H1 (cell line): Measurements from ENCODE around the gene MRPS17. TPM values are rescaled to one million over a fixed set of nuclear protein-coding genes. Genes with fewer than 3 reads are reported as not detected.

ENCODE experiments used
- CTCF ChIA-PET: fragments of 300-600 bp; sonication (Branson Sonifier 250); formaldehyde crosslinking; loops from one replicate; lab custom pipeline; 2021; ENCODE audit not compliant: partially characterized antibody; lab: Charles Lee
- POLR2A ChIA-PET: fragments of 300-600 bp; sonication (Branson Sonifier 250); formaldehyde crosslinking; loops from one replicate; lab custom pipeline; 2021; ENCODE audit warnings: inconsistent platforms; ENCODE audit not compliant: partially characterized antibody; lab: Charles Lee
- DNase-seq, 2 experiments: peaks; one replicate each; pipeline versions ENCODE4 v3.0.0 to v3.0.0-alpha.2; 2010 to 2022; ENCODE audit warnings: low spot score in 2 of 2, low read depth in 1 of 2, mixed read lengths in 1 of 2
- FAIRE-seq: peaks from 2 replicates; lab custom pipeline; 2011; peaks lifted over from hg19 to GRCh38; lab: Jason Lieb, UNC
- H2AFZ ChIP-seq: 2 replicates; pipeline ENCODE4 v1.8.1; 2012; ENCODE audit warnings: low read length, inconsistent platforms
- H2AK5ac ChIP-seq: 2 replicates; pipeline ENCODE4 v1.6.1; 2013; ENCODE audit warnings: low read depth, low read length
- H2BK120ac ChIP-seq: replicated peaks from 2 replicates; pipeline ENCODE3; 2013; ENCODE audit warnings: low read depth, low read length, inconsistent platforms
- H2BK12ac ChIP-seq: 2 replicates; pipeline ENCODE4 v1.6.1; 2013; ENCODE audit warnings: low read depth, low read length
- H2BK15ac ChIP-seq: 2 replicates; pipeline ENCODE4 v1.6.1; 2013; ENCODE audit warnings: low read length
- H2BK20ac ChIP-seq: 2 replicates; pipeline ENCODE4 v1.6.1; 2013; ENCODE audit warnings: low read length
- H2BK5ac ChIP-seq: 2 replicates; pipeline ENCODE4 v1.6.1; 2013; ENCODE audit warnings: low read depth, low read length
- H3K14ac ChIP-seq: 2 replicates; pipeline ENCODE4 v1.6.1; 2013; ENCODE audit warnings: inconsistent platforms; ENCODE audit not compliant: insufficient read length
- H3K18ac ChIP-seq: 2 replicates; pipeline ENCODE4 v1.6.1; 2013; ENCODE audit warnings: low read length; ENCODE audit errors: extremely low read depth
- H3K23ac ChIP-seq: 2 replicates; pipeline ENCODE4 v1.6.1; 2013; ENCODE audit warnings: inconsistent platforms; ENCODE audit not compliant: insufficient read length
- H3K23me2 ChIP-seq: 2 replicates; pipeline ENCODE4 v1.6.1; 2013; ENCODE audit warnings: low read depth, low read length
- H3K27ac ChIP-seq: 2 replicates; pipeline ENCODE4 v1.6.1; 2011; ENCODE audit warnings: low read depth, low read length, inconsistent platforms
- H3K27me3 ChIP-seq, 4 experiments: replicated peaks in 1 of 4; 1 replicate in 1 of 4; 2 replicates in 3 of 4; pipeline versions ENCODE4 v1.6.1 to v1.8.1; 2011 to 2013; ENCODE audit warnings: low read length in 3 of 4, mild to moderate bottlenecking in 3 of 4, inconsistent platforms in 2 of 4, mixed read lengths in 2 of 4, moderate library complexity in 1 of 4; ENCODE audit not compliant: control insufficient read depth in 3 of 4, insufficient read depth in 3 of 4; ENCODE audit errors: extremely low read depth in 1 of 4
- H3K36me3 ChIP-seq, 4 experiments: 2 replicates each; pipeline versions ENCODE4 v1.6.1 to v1.8.1; 2011 to 2013; ENCODE audit warnings: mild to moderate bottlenecking in 4 of 4, low read length in 3 of 4, moderate library complexity in 2 of 4, control low read depth in 1 of 4, inconsistent platforms in 1 of 4; ENCODE audit not compliant: insufficient read depth in 4 of 4, control insufficient read depth in 2 of 4
- H3K4ac ChIP-seq: replicated peaks from 2 replicates; pipeline ENCODE3; 2013; ENCODE audit warnings: low read length, low read depth, mixed read lengths, inconsistent platforms; ENCODE audit not compliant: insufficient read length
- H3K4me1 ChIP-seq, 4 experiments: replicated peaks in 1 of 4; 1 replicate in 1 of 4; 2 replicates in 3 of 4; pipeline versions ENCODE4 v1.6.1 to v1.8.1; 2011 to 2013; ENCODE audit warnings: low read length in 3 of 4, inconsistent platforms in 2 of 4, mixed read lengths in 1 of 4; ENCODE audit not compliant: insufficient read depth in 4 of 4, control insufficient read depth in 3 of 4
- H3K4me2 ChIP-seq, 2 experiments: 2 replicates each; pipeline versions ENCODE4 v1.6.1 to v1.8.1; 2011 to 2013; ENCODE audit warnings: low read depth in 2 of 2, low read length in 2 of 2, control low read depth in 1 of 2, inconsistent platforms in 1 of 2, mild to moderate bottlenecking in 1 of 2; ENCODE audit not compliant: insufficient read depth in 1 of 2
- H3K4me3 ChIP-seq, 4 experiments: fragments of 200-600, 300-600 bp in 1 of 4; sonication (generic), shearing (Covaris generic), sonication (Bioruptor Twin) in 1 of 4; 2 replicates each; pipeline versions ENCODE4 v1.5.1 to v1.8.1; 2011 to 2016; ENCODE audit warnings: low read length in 4 of 4, low read depth in 3 of 4, control low read depth in 2 of 4, inconsistent platforms in 2 of 4, mild to moderate bottlenecking in 2 of 4, mixed read lengths in 1 of 4, moderate library complexity in 1 of 4; ENCODE audit not compliant: insufficient read depth in 2 of 4; ENCODE audit errors: extremely low read depth in 1 of 4
- H3K56ac ChIP-seq: replicated peaks from 2 replicates; pipeline ENCODE3; 2013; ENCODE audit warnings: low read depth, mild to moderate bottlenecking, mixed read lengths, low read length, inconsistent platforms; ENCODE audit not compliant: insufficient read length
- H3K79me1 ChIP-seq: 2 replicates; pipeline ENCODE4 v1.6.1; 2013; ENCODE audit warnings: low read depth, low read length, control low read depth
- H3K79me2 ChIP-seq, 2 experiments: 2 replicates each; pipeline versions ENCODE4 v1.6.1 to v1.8.1; 2012 to 2013; ENCODE audit warnings: low read length in 2 of 2, mild to moderate bottlenecking in 2 of 2, inconsistent platforms in 1 of 2; ENCODE audit not compliant: insufficient read depth in 2 of 2, control insufficient read depth in 1 of 2
- H3K9ac ChIP-seq, 4 experiments: replicated peaks in 1 of 4; 1 replicate in 1 of 4; 2 replicates in 3 of 4; pipeline versions ENCODE4 v1.6.1 to v1.8.1; 2011 to 2013; ENCODE audit warnings: low read depth in 3 of 4, low read length in 3 of 4, control low read depth in 2 of 4, mild to moderate bottlenecking in 2 of 4, moderate library complexity in 2 of 4, inconsistent platforms in 1 of 4; ENCODE audit errors: extremely low read depth in 1 of 4
- H3K9me3 ChIP-seq, 2 experiments: 2 replicates each; pipeline versions ENCODE4 v1.6.1 to v1.8.1; 2012 to 2013; ENCODE audit warnings: mild to moderate bottlenecking in 2 of 2, moderate library complexity in 2 of 2, control low read depth in 1 of 2, inconsistent platforms in 1 of 2, low read depth in 1 of 2, low read length in 1 of 2, mixed read lengths in 1 of 2; ENCODE audit not compliant: insufficient read depth in 2 of 2
- H4K20me1 ChIP-seq, 2 experiments: replicated peaks in 1 of 2; 2 replicates each; pipeline versions ENCODE3 to v1.8.1; 2011 to 2013; ENCODE audit warnings: inconsistent platforms in 2 of 2, low read length in 2 of 2, mild to moderate bottlenecking in 1 of 2; ENCODE audit not compliant: insufficient read depth in 2 of 2, control insufficient read depth in 1 of 2
- H4K5ac ChIP-seq: 2 replicates; pipeline ENCODE4 v1.6.1; 2013; ENCODE audit warnings: low read length, low read depth, mixed read lengths, inconsistent platforms; ENCODE audit not compliant: insufficient read length
- H4K8ac ChIP-seq: 2 replicates; pipeline ENCODE4 v1.8.0; 2013; ENCODE audit warnings: mild to moderate bottlenecking, moderate library complexity, low read length, inconsistent platforms; ENCODE audit not compliant: insufficient read depth; ENCODE audit errors: extremely low read depth
- H4K91ac ChIP-seq: replicated peaks from 2 replicates; pipeline ENCODE3; 2013; ENCODE audit warnings: low read length, mixed read lengths, inconsistent platforms; ENCODE audit not compliant: insufficient read length
- BACH1 ChIP-seq: IDR thresholded peaks from 2 replicates; pipeline ENCODE4 v1.6.1; 2012; ENCODE audit warnings: low read length, improper control_type of control experiment
- HDAC2 ChIP-seq, 2 experiments: fragments of 300-600 bp in 1 of 2; sonication (generic) in 1 of 2; IDR thresholded peaks; 2 replicates each; pipeline ENCODE4 v1.6.1; 2011 to 2012; ENCODE audit warnings: low read depth in 2 of 2, low read length in 2 of 2, mild to moderate bottlenecking in 2 of 2, moderate library complexity in 2 of 2, borderline replicate concordance in 1 of 2, inconsistent platforms in 1 of 2
- JUN ChIP-seq: IDR thresholded peaks from 2 replicates; pipeline ENCODE4 v1.6.1; 2011; ENCODE audit warnings: low read depth, mild to moderate bottlenecking, improper control_type of control experiment, low read length
- KDM5A ChIP-seq: fragments of 200-600 bp; IDR thresholded peaks from 2 replicates; pipeline ENCODE4 v1.7.1; 2012; ENCODE audit warnings: mild to moderate bottlenecking, low read length, inconsistent platforms, mixed read lengths
- POLR2AphosphoS5 ChIP-seq: IDR thresholded peaks from 2 replicates; pipeline ENCODE4 v1.6.1; 2011; ENCODE audit warnings: low read depth, low read length
- TAF1 ChIP-seq: IDR thresholded peaks from 2 replicates; pipeline ENCODE4 v1.6.1; 2011; ENCODE audit warnings: mild to moderate bottlenecking, low read depth, low read length
- WGBS, 2 experiments: shearing (Covaris generic) in 1 of 2; methylation state at CpG; one replicate each; pipeline versions ENCODE4 v1.1.6 to v1.1.7; 2013 to 2015; ENCODE audit warnings: low lambda C conversion rate in 2 of 2, mixed read lengths in 2 of 2, inconsistent platforms in 1 of 2, low coverage in 1 of 2, missing lambda C conversion rate in 1 of 2; ENCODE audit not compliant: insufficient replicate concordance in 2 of 2, insufficient coverage in 1 of 2, insufficient read length in 1 of 2; ENCODE audit errors: extremely low coverage in 1 of 2, missing lambda C conversion rate in 1 of 2; 5-methylcytosine and 5-hydroxymethylcytosine counted together
- polyA plus RNA-seq, 7 experiments: library from polyadenylated mRNA; depleted of rRNA in 3 of 7; stranded (reverse) in 5 of 7; unstranded in 2 of 7; fragments of >200 nt in 5 of 7; fragments of 200-250 nt in 2 of 7; gene quantifications; 1 replicate in 5 of 7; 2 replicates in 1 of 7; 4 replicates in 1 of 7; pipeline versions ENCODE4 v1.2.1 to v1.2.3, GENCODE V29; 2011 to 2013; ENCODE audit warnings: missing spikeins in 2 of 7, mixed read lengths in 2 of 7
- total RNA-seq: library from RNA; stranded (reverse); fragmentation: NEBNext Ultra II Directional; extraction: Animal tissue kit (Norgen Biotek cat#: 25700); gene quantifications from 2 replicates; pipeline ENCODE4 v1.2.1, GENCODE V29; 2021

The MRPS17 gene
- total and polyA plus RNA-seq, 2 of the 8 experiments (the other 6 are each of a cell fraction or from before 2014, with no cell fraction given), result 15.8 to 27.3 TPM

DNA sequence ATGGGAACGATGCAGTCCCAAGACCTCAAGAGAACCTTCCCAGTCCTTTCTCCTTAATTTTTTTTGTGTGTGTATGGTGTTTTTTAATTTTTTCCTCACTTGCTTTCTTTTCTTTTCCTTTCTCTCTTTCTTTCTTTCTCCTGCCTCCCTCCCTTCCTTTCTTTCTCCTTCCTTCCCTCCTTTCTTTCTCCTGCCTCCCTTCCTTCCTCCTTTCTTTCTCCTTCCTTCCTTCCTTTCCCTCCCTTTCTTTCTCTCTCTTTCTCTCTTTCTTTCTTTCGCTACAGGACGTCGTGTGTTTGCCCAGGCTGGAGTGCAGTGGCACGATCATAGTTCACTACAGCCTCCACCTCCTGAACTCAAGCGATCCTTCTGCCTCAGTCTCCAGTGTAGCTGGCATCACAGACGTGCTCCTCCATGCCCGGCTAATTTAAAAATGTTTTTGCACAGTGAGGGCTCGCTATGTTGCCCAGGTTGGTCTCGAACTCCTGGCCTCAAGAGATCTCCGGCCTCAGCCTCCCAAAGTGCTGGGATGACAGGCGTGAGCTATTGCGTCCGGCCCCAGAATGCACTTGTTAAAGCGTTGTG lies 12.0 kb downstream of the MRPS17 start:
- Histone ChIP-seq H3K4me3 (peak overlapping the region in 1 of 4 experiments; percentile 34; a peak in 1 of 8 replicates), H3K27ac (no peak overlapping the region)
- no peak for FAIRE-seq

More for the DNA sequence above, 12.0 kb downstream of the MRPS17 start:
- peak overlapping the region; percentile 18 to 77; a peak in 3 of 4 replicates for H3K4me2 ChIP-seq
- H3K18ac ChIP-seq, result no peak overlapping the region
- H4K20me1 ChIP-seq, result peaks cover 0 to 2% of the 10 kb centered on the region in 2 experiments
- TF ChIP-seq KDM5A (no peak), JUN (no peak), BACH1 (no peak), POLR2AphosphoS5 (no peak), TAF1 (no peak), HDAC2 (IDR thresholded peaks at IDR 0.05; ENCODE audit: borderline replicate concordance in 1 of 2, low read depth in 2 of 2, low read length in 2 of 2) (no peak)
- no peak overlapping the region for H4K5ac ChIP-seq
- peaks cover 1 to 13% (median 7%) of the 10 kb centered on the region in 4 experiments; a peak in 5 of 7 replicates for H3K27me3 ChIP-seq
- no peak for DNase-seq
- ChIA-PET CTCF (interaction anchor here (0.5 to 2.6 kb wide), 18 partner anchors 9 to 1591 kb away, joined by 3 to 13 read pairs (median 4); partner anchors contain the start of genes CCT6A, MRPS17 and PSPH), POLR2A (interaction anchor here (0.6 to 2.3 kb wide), 12 partner anchors 8 to 643 kb away, joined by 3 to 23 read pairs (median 3); partner anchors contain the start of genes CCT6A and PSPH)
- H3K79me2 ChIP-seq, result peaks cover 3 to 14% of the 10 kb centered on the region in 2 experiments; a peak in 3 of 4 replicates
- no peak overlapping the region for H4K91ac ChIP-seq
- no peaks in the 10 kb centered on the region for H3K36me3 ChIP-seq
- no peak overlapping the region for H3K4ac ChIP-seq
- H2BK120ac ChIP-seq, result no peak overlapping the region
- H3K9ac ChIP-seq, result no peak overlapping the region
- no peak overlapping the region for H2BK5ac ChIP-seq
- H2BK12ac ChIP-seq, result no peak overlapping the region
- no peak overlapping the region for H2BK20ac ChIP-seq
- H3K4me1 ChIP-seq, result no peaks in the 10 kb centered on the region
- no peaks in the 10 kb centered on the region for H3K9me3 ChIP-seq
- peaks cover 5% of the 10 kb centered on the region for H3K79me1 ChIP-seq
- no peak overlapping the region for H2BK15ac ChIP-seq
- no peak overlapping the region for H3K23ac ChIP-seq
- no peaks in the 10 kb centered on the region for H3K23me2 ChIP-seq
- H2AFZ ChIP-seq, result no peak overlapping the region
- no peak overlapping the region for H3K14ac ChIP-seq
- H4K8ac ChIP-seq, result no peak overlapping the region
- H3K56ac ChIP-seq, result no peak overlapping the region
- H2AK5ac ChIP-seq, result no peak overlapping the region
- 74% methylated on average over 15 of the region's 15 CpGs; no CpG with 5 or more reads in 1 of the 2 experiments for WGBS, 2 experiments
